HG03025 (cell line): ENCODE measurements around the gene NOMO2.
"Not testable (repeated sequence)": the region's sequence is repeated elsewhere in the genome, so short reads cannot be mapped to it uniquely, and the experiment has no call there.

Experiments
- ATAC-seq: cut with Tn5 transposase; IDR thresholded peaks from one replicate; pipeline ENCODE4 v1.9.1; 2021; ENCODE audit warnings: mild to moderate bottlenecking, moderate library complexity; ENCODE audit not compliant: unreplicated experiment, low FRiP score

Gene NOMO2

GRCh38 chr16:18561727-18562314 is at the start of gene NOMO2:
TSS of gene NOMO2 (minus strand) at chr16:18562097. CDS start at chr16:18562040, 57 bp downstream.
- peak; percentile 91 for ATAC-seq

DNA sequence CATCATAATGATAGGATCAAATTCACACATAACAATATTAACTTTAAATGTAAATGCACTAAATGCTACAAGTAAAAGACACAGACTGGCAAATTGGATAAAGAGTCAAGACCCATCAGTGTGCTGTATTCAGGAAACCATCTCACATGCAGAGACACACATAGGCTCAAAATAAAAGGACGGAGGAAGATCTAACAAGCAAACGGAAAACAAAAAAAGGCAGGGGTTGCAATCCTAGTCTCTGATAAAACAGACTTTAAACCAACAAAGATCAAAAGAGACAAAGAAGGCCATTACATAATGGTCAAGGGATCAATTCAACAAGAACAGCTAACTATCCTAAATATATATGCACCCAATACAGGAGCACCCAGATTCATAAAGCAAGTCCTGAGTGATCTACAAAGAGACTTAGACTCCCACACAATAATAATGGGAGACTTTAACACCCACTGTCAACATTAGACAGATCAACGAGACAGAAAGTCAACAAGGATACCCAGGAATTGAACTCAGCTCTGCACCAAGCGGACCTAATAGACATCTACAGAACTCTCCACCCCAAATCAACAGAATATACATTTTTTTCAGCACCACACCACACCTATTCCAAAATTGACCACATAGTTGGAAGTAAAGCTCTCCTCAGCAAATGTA is 48.4 kb upstream of the NOMO2 start:
- ATAC-seq: not testable (repeated sequence)

DNA sequence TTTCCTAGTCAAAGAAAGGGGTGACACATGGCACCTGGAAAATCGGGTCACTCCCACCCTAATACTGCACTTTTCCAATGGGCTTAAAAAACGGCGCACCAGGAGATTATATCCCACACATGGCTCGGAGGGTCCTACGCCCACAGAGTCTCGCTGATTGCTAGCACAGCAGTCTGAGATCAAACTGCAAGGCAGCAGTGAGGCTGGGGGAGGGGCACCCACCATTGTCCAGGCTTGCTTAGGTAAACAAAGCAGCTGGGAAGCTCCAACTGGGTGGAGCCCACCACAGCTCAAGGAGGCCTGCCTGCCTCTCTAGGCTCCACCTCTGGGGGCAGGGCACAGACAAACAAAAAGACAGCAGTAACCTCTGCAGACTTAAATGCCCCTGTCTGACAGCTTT is 46.4 kb upstream of the NOMO2 start:
- ATAC-seq: not testable (repeated sequence)

- ATAC-seq: not testable (repeated sequence)
Measured at GRCh38 chr16:18603572-18604246, 41.8 kb upstream of the NOMO2 start.

GRCh38 chr16:18598582-18598981 is 36.7 kb upstream of the NOMO2 start:
- ATAC-seq: not testable (repeated sequence)

GRCh38 chr16:18597734-18598133 is 35.8 kb upstream of the NOMO2 start:
- not testable (repeated sequence) for ATAC-seq

- not testable (repeated sequence) for ATAC-seq
Measured at GRCh38 chr16:18597319-18597718, 35.4 kb upstream of the NOMO2 start.

GRCh38 chr16:18595796-18596195 is 33.9 kb upstream of the NOMO2 start:
- ATAC-seq: not testable (repeated sequence)

- not testable (repeated sequence) for ATAC-seq
Measured at GRCh38 chr16:18594880-18595279, 33.0 kb upstream of the NOMO2 start.

DNA sequence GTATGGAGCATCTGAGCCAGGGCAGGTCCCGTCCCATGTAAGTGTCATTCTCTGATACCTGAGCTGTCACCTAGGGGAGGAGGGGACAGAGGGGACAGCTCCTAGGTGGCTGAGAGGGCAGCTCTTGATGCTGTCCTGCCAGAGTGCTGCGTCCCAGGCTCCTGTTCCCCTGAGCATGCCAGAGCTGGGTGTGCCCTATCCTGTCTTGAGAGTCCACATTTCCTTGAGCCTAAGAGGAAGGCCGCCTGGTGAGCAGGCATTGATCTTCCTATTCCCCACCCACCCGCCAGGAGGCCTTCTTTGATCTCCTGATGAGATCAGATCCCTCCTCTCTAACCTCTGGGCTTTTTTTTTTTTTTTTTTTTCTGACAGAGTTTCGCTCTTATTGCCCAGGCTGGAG is 32.0 kb upstream of the NOMO2 start:
- not testable (repeated sequence) for ATAC-seq

- not testable (repeated sequence) for ATAC-seq
Measured at GRCh38 chr16:18592982-18593381, 31.1 kb upstream of the NOMO2 start.

DNA sequence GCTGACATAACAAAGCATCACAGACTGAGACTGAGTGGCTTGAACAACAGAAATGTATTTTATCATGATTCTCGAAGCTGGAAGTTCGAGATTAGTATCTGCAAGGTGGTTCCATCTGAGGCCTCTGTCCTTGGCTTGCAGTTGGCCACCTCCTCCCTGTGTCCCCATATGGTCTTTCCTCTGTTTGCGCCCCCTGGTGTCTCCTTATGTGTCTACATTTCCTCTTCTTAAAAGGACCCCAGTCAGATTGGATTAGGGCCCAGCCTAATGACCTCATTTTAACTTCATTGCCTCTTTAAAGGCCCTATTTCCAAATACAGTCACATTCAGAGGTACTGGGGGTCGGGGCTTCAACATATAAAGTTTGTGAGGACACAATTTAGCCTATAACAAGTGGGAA is 30.0 kb upstream of the NOMO2 start:
- ATAC-seq: not testable (repeated sequence)

DNA sequence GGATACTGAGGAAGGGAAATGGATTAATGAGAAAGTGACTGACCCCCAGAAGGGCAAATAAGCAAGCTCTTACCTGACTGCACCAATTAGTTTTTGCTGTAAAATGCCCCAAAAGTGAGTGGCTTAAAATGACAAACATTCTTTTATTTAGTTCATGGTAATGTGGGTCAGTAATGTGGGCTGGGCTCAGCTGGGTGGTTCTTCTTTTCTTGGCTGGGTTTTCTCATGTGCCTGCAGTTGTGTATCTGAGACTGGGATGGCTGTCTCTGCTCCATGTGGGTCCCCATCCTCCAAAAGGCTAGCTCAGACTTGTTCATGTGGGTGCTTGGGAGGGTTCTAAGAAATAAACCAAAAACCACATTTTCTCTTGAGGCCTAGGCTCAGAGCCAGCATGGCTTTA is 29.5 kb upstream of the NOMO2 start:
- ATAC-seq: not testable (repeated sequence)

DNA sequence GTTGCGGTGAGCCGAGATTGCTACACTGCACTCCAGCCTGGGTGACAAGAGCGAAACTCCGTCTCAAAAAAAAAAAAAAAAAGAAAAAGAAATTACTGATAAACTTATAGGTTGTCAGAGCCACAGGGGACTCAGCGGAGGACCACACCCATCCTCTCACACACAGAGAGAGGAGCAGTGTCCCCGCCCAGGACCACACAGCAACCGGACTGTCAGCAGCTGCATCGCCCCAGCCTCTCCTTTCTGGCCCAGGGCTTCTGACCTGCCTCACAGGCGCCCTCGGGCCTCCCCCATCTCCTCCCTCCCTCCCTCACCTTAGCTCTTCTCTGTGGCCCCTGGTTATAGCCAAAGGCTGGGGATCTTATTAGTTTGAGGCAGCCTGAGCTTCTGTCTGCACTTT is 27.9 kb upstream of the NOMO2 start:
- ATAC-seq: not testable (repeated sequence)

DNA sequence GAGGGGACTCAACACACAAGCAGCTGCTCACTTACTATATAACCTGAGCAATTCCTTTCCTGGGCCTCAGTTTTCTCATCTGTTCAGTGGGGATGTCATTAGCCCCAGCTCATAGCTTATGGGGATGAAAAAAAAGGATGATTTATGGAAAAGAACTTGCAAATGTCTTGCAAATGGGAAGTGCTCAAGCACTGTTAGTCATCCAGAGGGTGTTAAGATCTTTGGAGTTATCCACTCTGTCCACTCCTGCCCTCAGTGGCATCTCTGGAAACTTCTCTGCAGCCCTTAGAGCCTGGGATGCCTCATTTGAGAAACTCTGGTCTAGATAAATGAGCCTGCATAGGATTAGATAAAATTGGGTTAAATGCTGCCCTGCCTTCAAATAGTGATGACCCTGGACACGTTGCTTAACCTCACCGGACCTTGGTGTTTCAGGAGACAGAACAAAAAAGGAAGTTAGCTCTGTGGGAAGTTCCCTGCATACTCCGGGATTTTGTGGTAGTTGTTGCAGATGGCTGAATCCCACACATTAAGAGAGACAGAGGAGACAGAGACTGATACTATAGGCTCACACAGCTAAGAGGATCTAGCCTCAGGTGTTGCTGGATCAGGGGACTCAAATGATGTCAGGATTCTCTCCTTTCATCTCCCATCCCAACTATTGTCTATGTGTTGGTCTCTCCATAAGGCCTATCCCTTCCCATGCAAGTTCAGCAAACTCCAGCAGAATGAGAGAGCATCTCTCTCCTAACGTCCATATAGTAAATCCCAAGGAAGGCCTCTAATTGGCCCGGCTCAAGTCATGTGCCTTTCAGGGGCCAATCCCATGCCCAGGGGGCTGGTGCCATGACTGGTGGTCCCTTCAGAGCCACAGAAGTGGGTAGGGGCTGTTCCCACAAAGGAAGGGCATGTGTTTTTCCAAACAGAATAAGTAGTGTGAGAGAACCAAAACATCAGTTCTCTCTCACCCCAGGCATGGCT is 25.0 kb upstream of the NOMO2 start:
- ATAC-seq: not testable (repeated sequence)

DNA sequence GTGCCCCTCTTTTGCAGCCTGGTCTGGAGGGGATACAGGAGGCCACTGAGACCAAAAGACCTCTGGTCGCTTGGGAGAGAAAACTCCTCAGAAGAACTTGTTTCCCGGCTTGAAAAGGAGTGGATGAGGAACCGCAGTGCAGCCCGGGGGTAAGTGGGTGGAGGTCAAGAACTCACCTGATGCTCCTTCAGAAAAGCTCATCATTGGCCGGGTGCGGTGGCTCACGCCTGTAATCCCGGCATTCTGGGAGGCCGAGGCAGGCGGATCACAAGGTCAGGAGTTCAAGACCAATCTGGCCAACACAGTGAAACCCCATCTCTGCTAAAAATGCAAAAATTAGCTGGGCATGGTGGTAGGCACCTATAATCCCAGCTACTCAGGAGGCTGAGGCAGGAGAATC is 23.9 kb upstream of the NOMO2 start:
- not testable (repeated sequence) for ATAC-seq

- ATAC-seq: no peak
Measured at GRCh38 chr16:18582902-18583301, 21.0 kb upstream of the NOMO2 start.

DNA sequence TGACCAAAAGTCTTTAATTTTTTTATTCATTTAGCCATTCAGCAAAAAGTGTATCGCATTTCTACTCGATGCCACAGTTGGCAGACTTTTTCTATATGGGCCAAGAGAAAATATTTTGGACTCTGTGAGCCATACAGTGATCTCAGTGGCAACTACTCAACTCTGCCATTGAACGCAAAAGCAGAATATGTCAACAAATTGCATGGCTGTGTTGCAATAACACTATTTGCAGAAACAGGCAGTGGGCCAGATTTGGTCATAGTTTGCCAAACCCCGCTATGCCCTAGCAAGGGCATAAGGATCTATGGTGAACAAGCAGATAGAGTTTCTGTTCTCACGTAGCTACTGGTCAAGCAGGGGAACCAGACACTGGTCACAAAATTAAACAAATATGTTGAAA is 18.5 kb upstream of the NOMO2 start:
- ATAC-seq: not testable (repeated sequence)

GRCh38 chr16:18579261-18579660 is 17.4 kb upstream of the NOMO2 start:
- not testable (repeated sequence) for ATAC-seq

DNA sequence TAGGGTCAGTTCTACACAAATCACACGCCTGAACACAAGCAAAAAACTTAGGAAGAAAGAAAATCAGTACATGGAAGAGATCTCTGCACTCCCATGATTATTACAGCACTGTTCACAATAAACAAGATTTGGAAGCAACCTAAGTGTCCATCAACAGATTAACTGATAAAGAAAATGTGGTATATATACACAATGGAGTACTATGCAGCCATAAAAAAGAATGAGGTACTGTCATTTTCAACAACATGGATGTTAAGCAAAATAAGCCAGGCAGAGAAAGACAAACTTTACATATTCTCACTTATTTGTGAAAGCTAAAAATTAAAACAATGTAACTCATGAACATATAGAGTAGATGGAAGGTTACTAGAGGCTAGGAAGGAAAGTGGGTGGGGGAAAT is 16.0 kb upstream of the NOMO2 start:
- not testable (repeated sequence) for ATAC-seq
